Neuron (in vitro differentiated cells): ENCODE measurements around the gene ZRANB1.
"Not testable (repeated sequence)": the region's sequence is repeated elsewhere in the genome, so short reads cannot be mapped to it uniquely, and the experiment has no call there.

Source experiments
- H2AFZ ChIP-seq: one replicate; pipeline ENCODE4 v1.6.1; 2013; ENCODE audit warnings: low read depth, mild to moderate bottlenecking, inconsistent platforms, low read length, moderate library complexity
- H3K27me3 ChIP-seq: one replicate; pipeline ENCODE4 v1.6.1; 2013; ENCODE audit warnings: low read length; ENCODE audit not compliant: insufficient read depth
- H3K36me3 ChIP-seq: one replicate; pipeline ENCODE4 v1.6.1; 2013; ENCODE audit warnings: low read length; ENCODE audit not compliant: insufficient read depth
- H3K4me1 ChIP-seq: one replicate; pipeline ENCODE4 v1.6.1; 2013; ENCODE audit warnings: low read length; ENCODE audit not compliant: insufficient read depth
- H3K4me3 ChIP-seq: 2 replicates; pipeline ENCODE4 v1.5.1; 2013; ENCODE audit warnings: mild to moderate bottlenecking, low read length, moderate library complexity
- H3K9me3 ChIP-seq: one replicate; pipeline ENCODE4 v1.6.1; 2013; ENCODE audit warnings: low read length

ZRANB1 gene

GRCh38 chr10:124983321-124983720, 41.4 kb downstream of the ZRANB1 start:
- Histone ChIP-seq H2AFZ (no peak overlapping the region), H3K4me1 (peaks cover 14% of the 10 kb centered on the region), H3K27me3 (no peaks in the 10 kb centered on the region), H3K4me3 (no peak overlapping the region), H3K36me3 (peaks cover 66% of the 10 kb centered on the region), H3K9me3 (no peaks in the 10 kb centered on the region)

GRCh38 chr10:124984376-124984775, 42.5 kb downstream of the ZRANB1 start:
- H3K36me3 ChIP-seq: peaks cover 67% of the 10 kb centered on the region
- H3K4me1 ChIP-seq: peaks cover 14% of the 10 kb centered on the region
- H2AFZ ChIP-seq: no peak overlapping the region
- no peak overlapping the region for H3K4me3 ChIP-seq
- H3K9me3 ChIP-seq: no peaks in the 10 kb centered on the region
- H3K27me3 ChIP-seq: no peaks in the 10 kb centered on the region

DNA sequence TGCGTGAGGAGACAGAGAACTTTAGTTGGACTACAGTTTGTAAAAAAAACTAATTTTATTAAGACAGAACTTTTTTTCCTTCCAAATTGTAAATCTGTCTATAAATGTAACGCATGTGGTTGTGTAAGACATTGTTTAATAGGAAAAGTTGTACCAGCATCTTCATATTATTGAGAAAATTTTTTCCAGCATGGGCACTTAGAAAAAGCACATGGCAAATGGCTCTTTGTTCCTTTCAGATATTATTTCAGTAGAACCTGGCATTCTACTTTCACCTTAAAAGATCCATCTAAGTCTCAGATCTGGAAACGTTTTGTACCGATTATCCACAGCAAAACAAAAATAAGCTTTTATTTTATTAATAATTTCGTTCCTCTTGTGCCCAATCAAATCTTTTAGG, 43.2 kb downstream of the ZRANB1 start:
- Histone ChIP-seq H3K27me3 (no peaks in the 10 kb centered on the region), H3K4me1 (peaks cover 14% of the 10 kb centered on the region), H3K36me3 (peaks cover 70% of the 10 kb centered on the region), H3K9me3 (no peaks in the 10 kb centered on the region), H2AFZ (no peak overlapping the region), H3K4me3 (no peak overlapping the region)

DNA sequence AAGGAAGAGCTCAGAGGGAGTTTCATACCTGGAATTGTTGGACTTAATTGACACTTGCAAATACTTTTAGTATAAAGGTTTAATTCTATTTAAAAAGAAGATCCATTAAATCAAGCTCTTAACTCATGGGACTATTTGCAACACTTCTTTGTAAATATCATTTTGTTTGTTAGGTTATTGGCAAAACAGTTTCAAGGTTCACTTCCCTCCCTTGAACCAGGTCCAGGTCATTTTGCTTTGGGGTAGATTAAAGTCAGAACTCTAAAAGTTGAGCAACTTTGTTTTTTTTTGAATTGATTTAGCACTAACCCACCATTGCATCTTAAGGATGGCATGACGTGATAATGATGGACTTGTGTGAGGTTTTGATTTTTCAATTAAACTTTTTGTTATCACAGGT, 45.9 kb downstream of the ZRANB1 start:
- Histone ChIP-seq H3K27me3 (no peaks in the 10 kb centered on the region), H3K36me3 (peaks cover 80% of the 10 kb centered on the region), H3K9me3 (no peaks in the 10 kb centered on the region), H3K4me1 (peaks cover 13% of the 10 kb centered on the region), H3K4me3 (no peak overlapping the region), H2AFZ (no peak overlapping the region)

- not testable (repeated sequence) for H3K27me3 ChIP-seq, H2AFZ ChIP-seq, H3K9me3 ChIP-seq, H3K4me3 ChIP-seq, H3K4me1 ChIP-seq
- H3K36me3 ChIP-seq: peaks cover 84% of the 10 kb centered on the region
These were observed 46.8 kb downstream of the ZRANB1 start for GRCh38 chr10:124988753-124989152.

- H2AFZ ChIP-seq: no peak overlapping the region
- H3K9me3 ChIP-seq: no peaks in the 10 kb centered on the region
- no peaks in the 10 kb centered on the region for H3K4me1 ChIP-seq
- no peaks in the 10 kb centered on the region for H3K27me3 ChIP-seq
- no peak overlapping the region for H3K4me3 ChIP-seq
- peaks cover 84% of the 10 kb centered on the region for H3K36me3 ChIP-seq
These were observed 47.6 kb downstream of the ZRANB1 start for GRCh38 chr10:124989526-124989925.

GRCh38 chr10:124990671-124991625, 49.0 kb downstream of the ZRANB1 start:
- no peaks in the 10 kb centered on the region for H3K27me3 ChIP-seq
- no peak overlapping the region for H2AFZ ChIP-seq
- H3K4me3 ChIP-seq: no peak overlapping the region
- H3K4me1 ChIP-seq: no peaks in the 10 kb centered on the region
- H3K9me3 ChIP-seq: no peaks in the 10 kb centered on the region
- H3K36me3 ChIP-seq: peaks cover 83% of the 10 kb centered on the region

- peaks cover 79% of the 10 kb centered on the region for H3K36me3 ChIP-seq
- no peaks in the 10 kb centered on the region for H3K27me3 ChIP-seq
- H3K4me1 ChIP-seq: no peaks in the 10 kb centered on the region
- no peak overlapping the region for H2AFZ ChIP-seq
- H3K4me3 ChIP-seq: no peak overlapping the region
- H3K9me3 ChIP-seq: no peaks in the 10 kb centered on the region
These were observed 49.9 kb downstream of the ZRANB1 start for GRCh38 chr10:124991835-124992234.

DNA sequence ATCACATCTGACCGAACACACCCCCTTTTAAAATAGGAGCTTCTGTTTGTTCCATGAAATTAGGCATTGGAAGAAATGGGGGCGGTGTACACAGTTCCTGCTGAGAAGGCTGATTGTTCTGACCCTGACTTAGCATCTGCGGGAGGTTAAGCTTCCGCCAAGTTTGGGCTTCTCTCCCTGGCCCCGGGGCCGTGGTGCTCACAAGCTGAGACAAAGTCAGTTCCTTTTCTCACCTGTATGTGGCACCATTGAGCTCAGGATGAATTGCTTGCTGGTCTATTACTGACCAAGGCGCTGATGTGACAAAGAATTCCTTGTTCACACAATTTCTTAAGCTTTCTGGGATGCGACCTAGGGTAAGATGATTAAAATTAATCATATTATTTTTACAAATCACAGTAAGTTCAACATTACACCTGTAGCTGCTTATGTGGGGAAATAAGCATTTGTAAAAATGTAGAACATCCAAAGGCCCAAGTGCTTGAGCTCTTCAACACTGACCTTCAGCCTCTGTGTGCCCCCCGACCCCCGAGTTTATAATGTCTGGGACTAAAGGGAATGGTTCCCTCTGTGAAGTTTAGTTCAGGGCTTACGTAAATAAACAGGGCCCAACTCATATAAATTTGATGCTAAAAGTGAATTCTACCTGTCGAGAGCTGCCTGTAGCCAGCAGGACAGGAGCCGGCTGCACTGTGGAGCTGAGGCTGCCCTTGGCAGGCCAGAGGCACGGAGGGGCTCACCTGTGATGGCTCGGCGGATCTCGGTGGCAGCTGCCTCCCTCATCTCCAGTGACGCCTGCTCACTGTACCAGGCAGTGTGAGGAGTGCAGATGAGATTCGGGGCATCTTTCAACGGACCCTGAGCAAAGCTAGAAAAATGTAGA, 50.8 kb downstream of the ZRANB1 start:
- Histone ChIP-seq H3K9me3 (no peaks in the 10 kb centered on the region), H3K4me3 (no peak overlapping the region), H3K27me3 (no peaks in the 10 kb centered on the region), H3K4me1 (no peaks in the 10 kb centered on the region), H2AFZ (no peak overlapping the region), H3K36me3 (peaks cover 79% of the 10 kb centered on the region)

DNA sequence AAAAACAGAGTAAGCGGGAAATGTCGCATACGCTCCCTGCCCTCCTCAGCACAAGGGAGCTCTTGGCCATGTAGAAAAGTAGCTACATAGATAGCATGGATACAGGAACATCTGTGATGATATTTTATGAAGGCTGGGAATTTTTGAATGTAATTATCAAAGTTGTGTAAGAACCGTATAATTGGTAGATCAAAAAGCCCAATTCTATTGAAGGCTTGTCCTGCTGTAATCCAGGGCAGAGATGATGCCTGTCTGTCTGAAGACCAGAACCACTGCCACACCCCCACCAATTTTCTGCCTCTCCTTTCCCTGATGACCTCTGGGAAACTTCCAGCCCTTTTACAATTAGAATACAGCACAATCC, 51.4 kb downstream of the ZRANB1 start:
- no peaks in the 10 kb centered on the region for H3K27me3 ChIP-seq
- H3K4me3 ChIP-seq: no peak overlapping the region
- no peaks in the 10 kb centered on the region for H3K9me3 ChIP-seq
- no peaks in the 10 kb centered on the region for H3K4me1 ChIP-seq
- no peak overlapping the region for H2AFZ ChIP-seq
- H3K36me3 ChIP-seq: peaks cover 81% of the 10 kb centered on the region

DNA sequence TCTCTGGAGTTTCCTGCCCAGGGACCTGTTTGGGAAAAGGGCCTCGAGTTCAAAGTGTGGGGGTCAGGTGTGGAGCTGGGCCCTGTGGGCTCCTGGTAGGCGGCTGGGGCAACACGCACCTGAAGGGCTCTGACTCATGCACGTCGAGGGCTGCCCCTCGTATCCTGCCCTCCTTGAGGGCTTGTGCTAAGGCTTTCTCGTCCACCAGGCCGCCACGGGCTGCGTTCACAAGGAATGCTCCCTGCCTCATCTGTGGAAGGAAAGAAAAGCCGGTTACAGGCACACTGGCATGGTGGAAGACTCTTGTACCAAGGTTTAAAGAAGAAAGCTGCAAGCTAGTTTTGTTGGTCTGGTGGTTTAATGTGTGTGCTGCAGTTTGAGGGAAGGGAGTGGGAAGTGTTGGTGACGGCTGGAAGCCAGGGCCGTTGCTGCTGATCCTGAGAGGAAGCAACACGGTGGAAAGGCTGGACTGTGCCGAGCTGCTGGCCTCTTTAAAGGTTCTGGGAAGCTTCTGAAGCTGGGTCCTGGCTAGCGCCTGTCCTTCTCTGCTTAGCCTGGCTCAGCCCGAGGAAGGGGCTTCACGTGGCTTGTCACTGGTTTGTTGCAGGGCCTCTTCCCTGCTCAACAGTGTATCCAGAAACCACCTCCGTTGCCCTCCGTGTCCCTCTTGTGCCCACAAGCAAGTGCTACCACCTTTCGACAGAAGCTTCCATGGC, 52.0 kb downstream of the ZRANB1 start:
- no peak overlapping the region for H2AFZ ChIP-seq
- H3K36me3 ChIP-seq: peaks cover 87% of the 10 kb centered on the region
- H3K4me3 ChIP-seq: no peak overlapping the region
- no peaks in the 10 kb centered on the region for H3K27me3 ChIP-seq
- H3K4me1 ChIP-seq: no peaks in the 10 kb centered on the region
- H3K9me3 ChIP-seq: no peaks in the 10 kb centered on the region

DNA sequence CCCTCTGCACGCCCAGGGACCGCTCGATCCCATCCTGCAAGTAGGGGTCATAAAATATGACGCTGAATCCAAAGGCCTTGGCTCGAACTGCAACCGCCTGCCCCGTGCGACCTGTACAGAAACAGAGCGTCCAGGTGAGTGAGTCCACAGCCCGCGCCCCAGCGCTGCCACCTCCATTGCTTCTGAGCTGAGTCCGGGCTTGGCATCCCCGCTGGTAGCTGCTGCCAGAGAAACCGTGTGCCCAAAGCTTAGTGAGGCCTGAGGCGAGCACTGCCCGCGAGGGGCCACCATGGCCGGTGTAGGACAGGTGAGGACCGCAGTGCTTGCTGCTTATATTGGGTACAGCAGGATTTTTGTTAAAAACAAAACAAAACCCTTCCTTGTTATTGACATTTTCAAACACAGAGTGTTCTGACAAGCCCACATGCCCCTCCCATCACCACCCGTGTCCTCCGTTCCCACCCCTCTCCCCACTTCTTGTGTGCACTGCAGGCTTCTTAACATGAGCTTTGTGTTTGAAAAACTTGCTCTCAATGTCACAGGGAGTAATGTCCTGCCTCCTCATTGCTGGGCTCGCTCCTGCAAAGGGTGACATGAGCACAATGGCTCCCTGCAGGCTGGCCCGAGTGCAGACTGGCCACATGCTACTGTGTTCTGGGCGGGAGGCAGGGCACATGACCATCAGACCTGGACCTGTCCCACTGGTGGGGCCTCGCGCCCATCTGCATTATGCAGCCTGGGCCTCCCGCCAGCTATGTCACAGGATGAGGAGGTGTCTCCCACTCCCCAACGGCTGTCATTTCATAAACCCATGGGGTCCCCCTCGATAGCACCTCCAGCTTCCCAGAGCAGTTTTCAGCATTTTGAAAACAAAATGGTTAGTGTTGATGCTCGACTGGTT, 52.9 kb downstream of the ZRANB1 start:
- Histone ChIP-seq H3K27me3 (no peaks in the 10 kb centered on the region), H3K36me3 (peaks cover 88% of the 10 kb centered on the region), H3K4me3 (no peak overlapping the region), H3K4me1 (no peaks in the 10 kb centered on the region), H3K9me3 (no peaks in the 10 kb centered on the region), H2AFZ (no peak overlapping the region)
